Measurements from ENCODE around the gene C3orf22.

The C3orf22 gene

DNA sequence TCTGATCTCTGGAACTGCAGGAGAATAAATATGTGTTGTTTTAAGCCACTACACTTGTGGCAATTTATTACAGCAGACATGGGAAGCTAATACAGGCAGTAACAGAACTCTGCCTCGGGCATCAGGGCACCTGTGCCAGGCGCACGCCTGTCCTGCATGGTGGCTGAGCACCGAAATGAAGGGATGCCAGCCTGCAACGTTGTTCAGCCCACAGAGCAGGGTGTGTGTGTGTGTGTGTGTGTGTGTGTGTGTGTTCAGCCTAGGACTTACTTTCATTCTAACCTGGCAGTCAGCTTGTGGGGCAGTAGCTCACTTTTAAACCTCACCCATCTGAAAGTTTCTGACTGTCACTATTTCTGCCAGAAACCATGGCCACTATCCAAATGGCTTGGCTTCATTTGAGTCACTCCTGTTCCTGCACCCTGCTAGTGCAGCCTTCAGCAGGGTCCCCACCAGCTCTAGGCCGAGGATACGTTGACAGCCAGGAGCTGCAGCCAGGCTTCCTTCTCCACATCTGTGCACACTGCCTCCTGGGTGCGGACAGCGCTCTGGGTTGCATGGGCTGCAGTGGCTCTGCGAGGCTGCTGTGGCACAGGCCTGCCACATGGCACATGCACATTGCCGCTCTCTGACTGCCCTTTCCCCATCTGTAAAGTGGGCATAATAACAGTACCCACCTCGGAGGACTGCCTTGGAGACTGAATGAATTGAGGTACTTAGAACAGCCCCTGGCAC lies 45.6 kb downstream of the C3orf22 start:
- Histone ChIP-seq H3K9ac (ENCODE audit: low read depth in 1 of 2, low read length in 2 of 2) (no peak overlapping the region), H3K27ac (ENCODE audit: low read depth in 2 of 2, low read length in 2 of 2) (no peak overlapping the region), H3K36me3 (ENCODE audit: control insufficient read depth in 2 of 2, insufficient read depth in 2 of 2, low read length in 2 of 2) (no peaks in the 10 kb centered on the region)

DNA sequence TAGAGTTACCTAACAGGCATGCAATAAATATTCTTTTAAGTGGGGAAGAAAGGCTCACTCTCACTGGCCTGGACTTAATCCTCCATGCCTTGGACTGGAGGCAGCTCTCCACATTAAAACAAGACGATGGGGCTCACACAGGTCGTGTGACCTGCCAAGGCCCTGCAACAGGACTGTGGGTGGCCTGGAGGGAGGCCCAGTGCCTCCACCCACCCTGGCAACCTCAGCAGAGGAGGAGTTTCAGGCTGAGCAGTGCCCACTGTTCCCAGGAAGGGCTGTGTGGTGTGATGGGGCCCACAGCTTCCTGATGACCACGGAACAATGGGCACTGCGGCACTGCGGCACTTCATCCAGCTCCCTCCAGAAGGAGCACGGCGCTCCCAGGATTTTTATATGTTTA lies 46.7 kb downstream of the C3orf22 start:
- Histone ChIP-seq H3K4me1 (ENCODE audit: control insufficient read depth in 2 of 2, insufficient read depth in 2 of 2, low read length in 2 of 2) (no peaks in the 10 kb centered on the region), H3K27ac (ENCODE audit: low read depth in 2 of 2, low read length in 2 of 2) (no peak overlapping the region), H3K36me3 (ENCODE audit: control insufficient read depth in 2 of 2, insufficient read depth in 2 of 2, low read length in 2 of 2) (no peaks in the 10 kb centered on the region), H3K27me3 (ENCODE audit: control insufficient read depth in 2 of 2, insufficient read depth in 2 of 2, low read length in 2 of 2) (no peaks in the 10 kb centered on the region), H3K9me3 (ENCODE audit: control insufficient read depth in 2 of 2, low read length in 2 of 2) (no peaks in the 10 kb centered on the region), H3K4me3 (ENCODE audit: low read length in 2 of 2) (no peak overlapping the region), H3K9ac (ENCODE audit: low read depth in 1 of 2, low read length in 2 of 2) (no peak overlapping the region)

More for the DNA sequence above, 45.6 kb downstream of the C3orf22 start:
- Histone ChIP-seq H3K9me3 (ENCODE audit: control insufficient read depth in 2 of 2, low read length in 2 of 2) (no peaks in the 10 kb centered on the region), H3K27me3 (ENCODE audit: control insufficient read depth in 2 of 2, insufficient read depth in 2 of 2, low read length in 2 of 2) (no peaks in the 10 kb centered on the region), H3K4me3 (ENCODE audit: low read length in 2 of 2) (no peak overlapping the region), H3K4me1 (ENCODE audit: control insufficient read depth in 2 of 2, insufficient read depth in 2 of 2, low read length in 2 of 2) (no peaks in the 10 kb centered on the region)

DNA sequence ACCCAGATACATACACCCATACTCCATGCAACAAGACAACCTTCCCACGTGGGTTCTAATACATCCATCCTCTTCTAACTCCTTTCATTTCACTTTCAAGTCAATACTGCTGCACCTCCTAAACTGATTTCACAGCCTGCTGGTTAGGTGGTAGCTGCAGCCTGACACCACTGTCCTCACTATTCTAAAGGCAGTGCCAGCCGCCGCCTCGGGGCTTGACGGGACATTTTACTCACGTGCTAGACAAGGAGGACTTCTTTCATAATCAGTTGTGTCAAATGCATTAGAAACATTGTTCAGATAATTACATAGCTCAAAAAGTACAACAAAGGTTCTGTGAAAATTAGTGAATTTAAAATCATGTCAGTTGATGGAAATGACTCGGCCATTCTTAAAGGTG lies 47.4 kb downstream of the C3orf22 start:
- Histone ChIP-seq H3K4me1 (ENCODE audit: control insufficient read depth in 2 of 2, insufficient read depth in 2 of 2, low read length in 2 of 2) (no peaks in the 10 kb centered on the region), H3K36me3 (ENCODE audit: control insufficient read depth in 2 of 2, insufficient read depth in 2 of 2, low read length in 2 of 2) (no peaks in the 10 kb centered on the region), H3K9me3 (ENCODE audit: control insufficient read depth in 2 of 2, low read length in 2 of 2) (no peaks in the 10 kb centered on the region), H3K4me3 (ENCODE audit: low read length in 2 of 2) (no peak overlapping the region), H3K9ac (ENCODE audit: low read depth in 1 of 2, low read length in 2 of 2) (no peak overlapping the region), H3K27me3 (ENCODE audit: control insufficient read depth in 2 of 2, insufficient read depth in 2 of 2, low read length in 2 of 2) (no peaks in the 10 kb centered on the region), H3K27ac (ENCODE audit: low read depth in 2 of 2, low read length in 2 of 2) (no peak overlapping the region)

DNA sequence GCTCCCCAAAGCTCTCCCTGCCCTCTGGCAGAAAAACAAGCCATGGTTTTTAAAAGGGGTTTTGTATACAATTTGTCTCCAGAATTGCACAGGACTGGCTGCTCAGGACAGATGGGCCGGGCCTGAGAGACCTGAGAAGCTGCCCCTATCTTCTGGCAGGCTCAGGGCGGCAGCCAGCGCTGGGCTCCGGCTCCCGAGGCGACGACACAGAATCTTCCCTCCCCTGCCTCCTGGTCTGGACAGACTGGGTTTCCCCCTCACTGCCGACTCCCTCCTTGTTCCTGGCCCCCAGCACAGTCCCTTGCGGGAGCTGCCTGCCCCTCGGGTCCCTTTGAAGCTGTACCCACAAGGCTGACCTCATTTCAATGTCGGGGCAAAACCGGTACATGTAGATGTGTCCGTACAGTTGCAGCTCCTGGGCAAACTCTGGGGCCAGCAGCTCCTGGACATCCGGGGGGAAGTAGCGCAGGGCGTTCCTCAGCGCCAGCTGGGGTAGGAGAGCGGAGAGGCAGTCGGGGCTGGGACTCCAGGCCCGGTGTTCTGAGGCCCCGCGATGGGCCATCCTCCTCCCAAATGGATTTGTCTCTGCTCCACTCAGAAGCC lies 48.3 kb downstream of the C3orf22 start:
- Histone ChIP-seq H3K9me3 (ENCODE audit: control insufficient read depth in 2 of 2, low read length in 2 of 2) (no peaks in the 10 kb centered on the region), H3K4me1 (ENCODE audit: control insufficient read depth in 2 of 2, insufficient read depth in 2 of 2, low read length in 2 of 2) (no peaks in the 10 kb centered on the region), H3K4me3 (ENCODE audit: low read length in 2 of 2) (no peak overlapping the region), H3K27me3 (ENCODE audit: control insufficient read depth in 2 of 2, insufficient read depth in 2 of 2, low read length in 2 of 2) (no peaks in the 10 kb centered on the region), H3K27ac (ENCODE audit: low read depth in 2 of 2, low read length in 2 of 2) (no peak overlapping the region), H3K36me3 (ENCODE audit: control insufficient read depth in 2 of 2, insufficient read depth in 2 of 2, low read length in 2 of 2) (no peaks in the 10 kb centered on the region), H3K9ac (ENCODE audit: low read depth in 1 of 2, low read length in 2 of 2) (no peak overlapping the region)

DNA sequence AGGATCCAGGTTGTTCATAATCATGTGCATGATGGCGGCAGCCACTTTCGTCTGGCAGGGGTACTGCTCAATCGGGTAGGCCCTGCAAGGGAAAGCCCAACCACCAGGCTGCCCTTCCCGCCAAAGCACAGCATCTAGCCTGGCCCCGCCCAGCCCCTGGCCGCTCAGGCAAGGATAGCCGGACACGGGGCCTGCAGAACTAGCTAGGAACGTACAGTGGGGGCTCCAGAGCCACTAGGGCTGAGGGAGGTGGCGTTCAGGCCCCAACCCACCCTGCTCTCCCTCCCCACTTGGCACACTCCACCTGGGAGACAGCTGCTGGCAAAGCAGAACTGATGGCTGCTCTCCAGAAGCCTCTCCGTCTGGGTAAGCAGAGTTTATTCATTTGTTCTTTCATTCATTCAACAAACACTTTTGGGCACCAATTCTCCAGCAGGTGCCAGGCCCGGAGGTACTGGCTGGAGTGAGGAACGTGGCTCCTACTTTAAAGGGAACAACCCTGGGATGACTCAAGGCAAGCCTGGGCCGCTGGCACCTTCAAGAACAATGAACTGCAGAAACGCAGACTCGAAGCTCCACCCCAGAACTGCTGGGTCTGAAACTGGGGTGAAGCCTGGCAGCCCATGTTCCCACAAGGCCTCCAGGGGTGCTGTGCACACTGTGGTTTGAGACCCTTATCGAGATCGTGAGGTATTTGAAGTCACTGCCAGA lies 49.0 kb downstream of the C3orf22 start:
- Histone ChIP-seq H3K27ac (ENCODE audit: low read depth in 2 of 2, low read length in 2 of 2) (no peak overlapping the region), H3K9ac (ENCODE audit: low read depth in 1 of 2, low read length in 2 of 2) (no peak overlapping the region), H3K4me1 (ENCODE audit: control insufficient read depth in 2 of 2, insufficient read depth in 2 of 2, low read length in 2 of 2) (no peaks in the 10 kb centered on the region), H3K36me3 (ENCODE audit: control insufficient read depth in 2 of 2, insufficient read depth in 2 of 2, low read length in 2 of 2) (no peaks in the 10 kb centered on the region), H3K9me3 (ENCODE audit: control insufficient read depth in 2 of 2, low read length in 2 of 2) (no peaks in the 10 kb centered on the region), H3K4me3 (ENCODE audit: low read length in 2 of 2) (no peak overlapping the region), H3K27me3 (ENCODE audit: control insufficient read depth in 2 of 2, insufficient read depth in 2 of 2, low read length in 2 of 2) (no peaks in the 10 kb centered on the region)

DNA sequence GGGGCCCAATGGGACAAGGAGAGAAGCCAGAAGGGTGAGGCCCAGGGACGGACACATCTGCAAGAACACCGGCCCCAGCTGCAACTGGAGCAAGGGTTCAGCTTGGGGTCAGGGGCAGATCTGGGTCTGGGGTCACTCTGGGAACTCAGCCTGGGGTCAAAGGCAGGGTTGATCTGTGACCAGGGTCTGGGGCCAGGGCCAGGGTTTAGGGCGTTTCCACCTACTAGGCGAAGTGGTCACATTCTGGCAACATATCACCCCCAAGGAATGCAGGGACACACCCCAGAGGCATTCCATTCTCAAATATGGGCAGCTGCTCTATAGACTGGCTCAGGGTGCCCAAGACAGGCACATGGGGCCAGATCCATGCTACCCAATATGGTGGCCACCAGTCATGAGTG lies 50.2 kb downstream of the C3orf22 start:
- Histone ChIP-seq H3K9me3 (ENCODE audit: control insufficient read depth in 2 of 2, low read length in 2 of 2) (no peaks in the 10 kb centered on the region), H3K27ac (ENCODE audit: low read depth in 2 of 2, low read length in 2 of 2) (no peak overlapping the region), H3K9ac (ENCODE audit: low read depth in 1 of 2, low read length in 2 of 2) (no peak overlapping the region), H3K27me3 (ENCODE audit: control insufficient read depth in 2 of 2, insufficient read depth in 2 of 2, low read length in 2 of 2) (no peaks in the 10 kb centered on the region), H3K4me3 (ENCODE audit: low read length in 2 of 2) (no peak overlapping the region), H3K36me3 (ENCODE audit: control insufficient read depth in 2 of 2, insufficient read depth in 2 of 2, low read length in 2 of 2) (no peaks in the 10 kb centered on the region), H3K4me1 (ENCODE audit: control insufficient read depth in 2 of 2, insufficient read depth in 2 of 2, low read length in 2 of 2) (no peaks in the 10 kb centered on the region)

DNA sequence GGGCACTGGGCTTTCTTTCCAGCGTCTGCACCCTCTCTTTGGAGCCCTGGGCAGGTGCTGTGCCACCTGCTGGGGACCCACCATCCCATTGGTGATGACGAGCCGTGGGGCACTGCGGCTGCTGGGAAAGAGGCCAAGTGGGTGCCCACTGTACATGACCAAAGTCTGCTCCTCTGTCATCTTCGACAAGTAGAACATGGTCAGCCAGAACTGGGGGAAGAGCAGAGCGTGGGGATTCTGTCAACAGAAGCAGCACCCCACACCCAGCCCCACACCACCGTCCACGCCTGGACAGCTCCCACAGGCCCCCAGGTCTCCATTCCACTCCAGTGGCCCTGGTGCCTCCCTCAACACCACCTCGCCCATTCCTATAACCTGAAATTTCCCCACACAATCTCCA lies 50.8 kb downstream of the C3orf22 start:
- H3K4me3 ChIP-seq (ENCODE audit: low read length in 2 of 2): no peak overlapping the region
- H3K4me1 ChIP-seq (ENCODE audit: control insufficient read depth in 2 of 2, insufficient read depth in 2 of 2, low read length in 2 of 2): no peaks in the 10 kb centered on the region
- no peaks in the 10 kb centered on the region for H3K36me3 ChIP-seq (ENCODE audit: control insufficient read depth in 2 of 2, insufficient read depth in 2 of 2, low read length in 2 of 2)
- H3K27me3 ChIP-seq (ENCODE audit: control insufficient read depth in 2 of 2, insufficient read depth in 2 of 2, low read length in 2 of 2): no peaks in the 10 kb centered on the region
- no peak overlapping the region for H3K27ac ChIP-seq (ENCODE audit: low read depth in 2 of 2, low read length in 2 of 2)
- H3K9ac ChIP-seq (ENCODE audit: low read depth in 1 of 2, low read length in 2 of 2): no peak overlapping the region
- no peaks in the 10 kb centered on the region for H3K9me3 ChIP-seq (ENCODE audit: control insufficient read depth in 2 of 2, low read length in 2 of 2)

DNA sequence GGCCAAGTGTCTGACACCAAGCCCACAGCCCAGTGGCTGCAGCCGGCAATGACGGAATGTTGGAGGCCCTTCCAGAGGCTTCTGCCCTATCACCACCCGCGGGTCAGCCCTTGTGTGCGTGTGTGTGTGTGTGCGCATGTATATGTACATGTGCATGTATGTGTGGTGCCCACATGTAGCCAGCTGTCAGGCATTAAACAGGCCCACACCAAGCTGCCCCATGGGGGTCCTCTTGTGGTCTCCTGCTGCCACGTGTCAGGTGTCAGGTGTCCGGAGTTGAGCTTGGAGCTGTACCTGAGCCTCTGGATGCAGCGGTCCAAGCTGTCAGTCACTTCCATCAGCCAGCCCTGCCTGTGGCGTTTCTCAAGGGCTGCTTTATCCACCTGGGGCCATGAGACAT lies 55.0 kb downstream of the C3orf22 start:
- H3K4me1 ChIP-seq (ENCODE audit: control insufficient read depth in 2 of 2, insufficient read depth in 2 of 2, low read length in 2 of 2): no peaks in the 10 kb centered on the region

DNA sequence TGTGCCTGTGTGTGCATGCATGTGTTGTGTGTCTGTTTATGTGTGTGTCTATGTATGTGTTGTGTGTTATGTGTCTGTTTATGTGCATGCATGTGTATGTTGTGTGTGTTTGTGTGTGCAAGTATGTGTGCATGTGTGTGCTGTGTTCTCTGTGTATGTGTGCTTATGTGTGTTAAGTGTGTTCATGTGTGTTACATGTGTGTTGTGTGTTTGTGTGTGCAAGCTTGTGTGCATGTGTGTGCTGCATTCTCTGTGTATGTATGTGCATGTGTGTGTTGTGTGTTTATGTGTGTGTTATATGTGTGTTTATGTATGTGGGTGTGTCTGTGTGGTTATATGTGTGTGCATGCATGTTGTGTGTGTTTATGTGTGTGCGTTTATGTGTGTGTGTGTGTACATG lies 56.1 kb downstream of the C3orf22 start:
- Histone ChIP-seq H3K4me1 (ENCODE audit: control insufficient read depth in 2 of 2, insufficient read depth in 2 of 2, low read length in 2 of 2) (no peaks in the 10 kb centered on the region), H3K36me3 (ENCODE audit: control insufficient read depth in 2 of 2, insufficient read depth in 2 of 2, low read length in 2 of 2) (no peaks in the 10 kb centered on the region), H3K4me3 (ENCODE audit: low read length in 2 of 2) (no peak overlapping the region), H3K9ac (ENCODE audit: low read depth in 1 of 2, low read length in 2 of 2) (no peak overlapping the region), H3K27me3 (ENCODE audit: control insufficient read depth in 2 of 2, insufficient read depth in 2 of 2, low read length in 2 of 2) (no peaks in the 10 kb centered on the region), H3K27ac (ENCODE audit: low read depth in 2 of 2, low read length in 2 of 2) (no peak overlapping the region), H3K9me3 (ENCODE audit: control insufficient read depth in 2 of 2, low read length in 2 of 2) (no peaks in the 10 kb centered on the region)

More for the DNA sequence above, 55.0 kb downstream of the C3orf22 start:
- Histone ChIP-seq H3K27ac (ENCODE audit: low read depth in 2 of 2, low read length in 2 of 2) (no peak overlapping the region), H3K4me3 (ENCODE audit: low read length in 2 of 2) (no peak overlapping the region), H3K36me3 (ENCODE audit: control insufficient read depth in 2 of 2, insufficient read depth in 2 of 2, low read length in 2 of 2) (no peaks in the 10 kb centered on the region), H3K9ac (ENCODE audit: low read depth in 1 of 2, low read length in 2 of 2) (no peak overlapping the region), H3K9me3 (ENCODE audit: control insufficient read depth in 2 of 2, low read length in 2 of 2) (no peaks in the 10 kb centered on the region), H3K27me3 (ENCODE audit: control insufficient read depth in 2 of 2, insufficient read depth in 2 of 2, low read length in 2 of 2) (no peaks in the 10 kb centered on the region)

DNA sequence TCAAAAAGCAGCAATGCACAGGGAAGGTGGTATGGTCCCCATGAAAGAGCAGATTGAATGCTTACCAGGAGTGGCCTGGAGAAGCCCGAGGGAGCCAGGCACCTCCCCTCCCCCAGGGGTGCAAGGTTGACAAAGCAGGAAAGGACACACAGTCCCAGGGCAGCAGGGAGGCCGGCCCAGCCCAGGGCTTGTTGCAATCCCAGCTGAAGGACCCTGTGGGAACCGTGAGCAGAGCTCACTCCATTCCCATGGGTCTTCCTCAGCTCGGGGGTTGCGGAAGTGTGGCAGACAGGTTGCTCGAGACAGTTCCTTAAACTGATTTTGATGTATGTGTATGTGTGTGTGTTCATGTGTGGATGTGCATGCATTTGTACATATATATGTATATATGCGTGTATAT lies 57.0 kb downstream of the C3orf22 start:
- no peaks in the 10 kb centered on the region for H3K9me3 ChIP-seq (ENCODE audit: control insufficient read depth in 2 of 2, low read length in 2 of 2)

More for the DNA sequence above, 57.0 kb downstream of the C3orf22 start:
- Histone ChIP-seq H3K27me3 (ENCODE audit: control insufficient read depth in 2 of 2, insufficient read depth in 2 of 2, low read length in 2 of 2) (no peaks in the 10 kb centered on the region), H3K36me3 (ENCODE audit: control insufficient read depth in 2 of 2, insufficient read depth in 2 of 2, low read length in 2 of 2) (no peaks in the 10 kb centered on the region), H3K9ac (ENCODE audit: low read depth in 1 of 2, low read length in 2 of 2) (no peak overlapping the region), H3K4me1 (ENCODE audit: control insufficient read depth in 2 of 2, insufficient read depth in 2 of 2, low read length in 2 of 2) (no peaks in the 10 kb centered on the region), H3K4me3 (ENCODE audit: low read length in 2 of 2) (no peak overlapping the region), H3K27ac (ENCODE audit: low read depth in 2 of 2, low read length in 2 of 2) (no peak overlapping the region)

Measured in mucosa of rectum (tissue), 2 donors.